ENCODE results near the gene INTS15. TPM values are rescaled to one million over a fixed set of nuclear protein-coding genes. Genes with fewer than 3 reads are reported as not detected.

INTS15 gene
- total and polyA plus RNA-seq, 9 of the 15 experiments (the other 6 are each of a cell fraction or from before 2014, with no cell fraction given) = 0.52 to 28.9 (median 11.6) TPM

DNA sequence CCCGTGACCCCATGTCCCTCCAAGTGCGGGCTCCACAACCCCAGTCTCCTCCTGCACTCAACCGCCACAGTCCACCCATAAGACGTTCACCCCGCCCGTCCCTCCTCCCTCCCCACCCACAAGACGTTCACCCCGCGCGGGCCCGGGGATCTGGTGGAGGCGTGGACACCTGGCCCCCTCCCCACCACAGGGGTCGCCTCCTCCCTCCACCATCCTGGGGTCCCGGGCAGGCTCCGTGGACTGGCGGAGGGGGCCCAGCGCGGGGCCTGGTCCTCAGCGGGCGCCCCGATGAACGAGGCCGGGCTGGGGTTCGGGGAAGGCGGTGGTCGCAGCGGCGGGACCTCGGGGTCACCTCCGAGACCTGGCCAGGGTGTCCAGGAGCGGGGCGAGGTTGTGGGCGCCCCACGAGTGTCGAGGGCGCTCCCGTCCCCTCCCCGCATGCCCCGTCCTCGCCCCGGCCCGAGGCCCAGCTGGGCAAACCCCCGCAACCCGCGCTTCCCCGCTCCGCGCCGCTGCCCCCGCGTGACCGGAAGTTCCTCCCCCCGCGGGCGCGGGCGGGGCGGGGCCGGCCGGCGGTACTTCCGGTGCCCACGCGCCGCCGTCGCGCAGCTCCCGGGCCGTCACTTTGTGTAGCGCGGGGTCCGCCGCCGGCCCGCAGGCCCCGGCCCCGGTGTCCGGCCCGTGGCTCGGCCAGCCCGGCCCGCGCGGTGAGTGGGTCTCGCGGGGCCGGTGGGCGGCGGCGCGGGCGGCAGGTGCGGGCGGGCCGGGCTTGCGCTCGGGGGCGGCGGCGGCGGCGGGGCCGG, 47.1 kb downstream of the INTS15 start, which contains the start of gene ZNF316 (continued):
- TF ChIP-seq MYC (IDR thresholded peaks at IDR 0.05; ENCODE audit: low read depth, low read length) (peak; percentile 63; the same call in 1 of the 2 replicates), MYC (CRISPR knock-in tag; IDR thresholded peaks at IDR 0.05; ENCODE audit: borderline replicate concordance, low read depth) (no peak), HNRNPLL (IDR thresholded peaks at IDR 0.05; ENCODE audit: low read depth, low read length, poor library complexity, severe bottlenecking) (no peak), HSF4 (CRISPR knock-in tag; IDR thresholded peaks at IDR 0.05; ENCODE audit: borderline replicate concordance) (no peak), GATAD2B (IDR thresholded peaks at IDR 0.05; ENCODE audit: borderline replicate concordance) (peak; percentile 89; the same call in 1 of the 2 replicates), KLF13 (tag; IDR thresholded peaks at IDR 0.05; ENCODE audit: borderline replicate concordance, low read depth) (no peak), RB1 (IDR thresholded peaks at IDR 0.05; ENCODE audit: low read depth) (peak; percentile 78), GABPB1 (CRISPR knock-in tag; IDR thresholded peaks at IDR 0.05) (peak; percentile 74), TFAP4 (CRISPR knock-in tag; IDR thresholded peaks at IDR 0.05; ENCODE audit: borderline replicate concordance) (peak; percentile 84), HNRNPL (IDR thresholded peaks at IDR 0.05; ENCODE audit: low read depth, low read length) (no peak), FOXJ3 (CRISPR knock-in tag; IDR thresholded peaks at IDR 0.05) (no peak), POLR2AphosphoS5 (IDR thresholded peaks at IDR 0.05; ENCODE audit: control insufficient read depth, insufficient read depth, low read depth, low read length) (0 out of 2 replicates have a peak, but pooled peaks have one; percentile 36), HDGF (IDR thresholded peaks at IDR 0.05) (no peak), ZNF3 (CRISPR knock-in tag; IDR thresholded peaks at IDR 0.05) (no peak), HCFC1 (IDR thresholded peaks at IDR 0.05; ENCODE audit: low read depth, low read length) (peak; percentile 53), DPF2 (IDR thresholded peaks at IDR 0.05) (no peak), MCM7 (IDR thresholded peaks at IDR 0.05) (no peak), SMC3 (conservative IDR thresholded peaks at IDR 0.05; ENCODE audit: insufficient read depth, low read depth, low read length) (no peak), ZNF239 (CRISPR knock-in tag; IDR thresholded peaks at IDR 0.05) (no peak), E2F3 (CRISPR knock-in tag; IDR thresholded peaks at IDR 0.05) (peak; percentile 39; the same call in 1 of the 2 replicates), CXXC5 (CRISPR knock-in tag; IDR thresholded peaks at IDR 0.05) (peak; percentile 86), ARID2 (IDR thresholded peaks at IDR 0.05) (no peak), MTA3 (IDR thresholded peaks at IDR 0.05; ENCODE audit: borderline replicate concordance) (peak; percentile 36; the same call in 1 of the 2 replicates), BHLHE40 (IDR thresholded peaks at IDR 0.05; ENCODE audit: low read length) (peak; percentile 62)
- TF ChIP-seq, protein P1, sequence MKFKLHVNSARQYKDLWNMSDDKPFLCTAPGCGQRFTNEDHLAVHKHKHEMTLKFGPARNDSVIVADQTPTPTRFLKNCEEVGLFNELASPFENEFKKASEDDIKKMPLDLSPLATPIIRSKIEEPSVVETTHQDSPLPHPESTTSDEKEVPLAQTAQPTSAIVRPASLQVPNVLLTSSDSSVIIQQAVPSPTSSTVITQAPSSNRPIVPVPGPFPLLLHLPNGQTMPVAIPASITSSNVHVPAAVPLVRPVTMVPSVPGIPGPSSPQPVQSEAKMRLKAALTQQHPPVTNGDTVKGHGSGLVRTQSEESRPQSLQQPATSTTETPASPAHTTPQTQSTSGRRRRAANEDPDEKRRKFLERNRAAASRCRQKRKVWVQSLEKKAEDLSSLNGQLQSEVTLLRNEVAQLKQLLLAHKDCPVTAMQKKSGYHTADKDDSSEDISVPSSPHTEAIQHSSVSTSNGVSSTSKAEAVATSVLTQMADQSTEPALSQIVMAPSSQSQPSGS (CRISPR knock-in tag; IDR thresholded peaks at IDR 0.05) = no peak
- TF ChIP-seq, protein P2, sequence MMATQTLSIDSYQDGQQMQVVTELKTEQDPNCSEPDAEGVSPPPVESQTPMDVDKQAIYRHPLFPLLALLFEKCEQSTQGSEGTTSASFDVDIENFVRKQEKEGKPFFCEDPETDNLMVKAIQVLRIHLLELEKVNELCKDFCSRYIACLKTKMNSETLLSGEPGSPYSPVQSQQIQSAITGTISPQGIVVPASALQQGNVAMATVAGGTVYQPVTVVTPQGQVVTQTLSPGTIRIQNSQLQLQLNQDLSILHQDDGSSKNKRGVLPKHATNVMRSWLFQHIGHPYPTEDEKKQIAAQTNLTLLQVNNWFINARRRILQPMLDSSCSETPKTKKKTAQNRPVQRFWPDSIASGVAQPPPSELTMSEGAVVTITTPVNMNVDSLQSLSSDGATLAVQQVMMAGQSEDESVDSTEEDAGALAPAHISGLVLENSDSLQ (IDR thresholded peaks at IDR 0.05) = no peak

Data from K562 (cell line).